HCT116 (cell line): ENCODE measurements around the gene DCTN1. TPM values are rescaled to one million over a fixed set of nuclear protein-coding genes. Genes with fewer than 3 reads are reported as not detected.

Experiments
- ATAC-seq: fragments of 200-7000 bp; cut with Tn5 transposase; 2 replicates; pipeline ENCODE4 v1.9.1; 2020; ENCODE audit warnings: mild to moderate bottlenecking, moderate library complexity
- BruUV-seq: library from RNA; stranded (reverse); fragments of 400-500 nt; replicated peaks from 2 replicates; lab custom pipeline; 2021; lab: Mats Ljungman, UMichigan
- CTCF ChIA-PET: fragments of 300-600 bp; sonication (Branson Sonifier 250); formaldehyde crosslinking; loops from one replicate; lab custom pipeline; 2021; ENCODE audit warnings: antibody characterized with exemption; lab: Charles Lee
- POLR2A ChIA-PET: fragments of 300-600, 350-600 bp; sonication (Branson Sonifier 250); formaldehyde crosslinking; loops from one replicate; lab custom pipeline; 2021; ENCODE audit warnings: antibody characterized with exemption; lab: Charles Lee
- RAD21 ChIA-PET, 2 experiments: fragments of 300-600 bp; sonication (Branson Sonifier 250); formaldehyde crosslinking; loops; one replicate each; lab custom pipeline; 2023; ENCODE audit warnings: low total read pairs in 2 of 2; ENCODE audit not compliant: uncharacterized antibody in 2 of 2, unreplicated experiment in 2 of 2, low non-redundant PET in 1 of 2; lab: Charles Lee
- DNase-seq: peaks from one replicate; pipeline ENCODE4 v3.0.0-alpha.2; 2010; ENCODE audit warnings: low read depth, low spot score
- H2AFZ ChIP-seq: fragments of 200-600 bp; shearing (Covaris generic), sonication (generic); 2 replicates; pipeline ENCODE4 v1.6.1; 2017; ENCODE audit warnings: low read depth, mixed run types, mixed read lengths, antibody characterized with exemption, low read length; ENCODE audit not compliant: poor library complexity, severe bottlenecking
- H3K27ac ChIP-seq: 2 replicates; pipeline ENCODE4 v1.5.1; 2012; ENCODE audit warnings: low read depth, low read length
- H3K27me3 ChIP-seq: fragments of 200-600 bp; sonication (generic); 2 replicates; pipeline ENCODE4 v1.6.1; 2016; ENCODE audit warnings: mixed run types, low read length, mixed read lengths; ENCODE audit not compliant: insufficient read depth
- H3K36me3 ChIP-seq, 2 experiments: fragments of 200-500 bp in 1 of 2; fragments of 200-600 bp in 1 of 2; sonication (Bioruptor generic) in 1 of 2; sonication (generic) in 1 of 2; 2 replicates each; pipeline versions ENCODE4 v1.5.1 to v1.6.1; 2014 to 2016; ENCODE audit warnings: low read length in 2 of 2, inconsistent platforms in 1 of 2, mixed read lengths in 1 of 2, mixed run types in 1 of 2; ENCODE audit not compliant: insufficient read depth in 2 of 2, control insufficient read depth in 1 of 2
- H3K4me1 ChIP-seq, 2 experiments: fragments of 200-600 bp in 1 of 2; sonication (generic) in 1 of 2; 2 replicates each; pipeline versions ENCODE4 v1.5.1 to v1.6.1; 2012 to 2017; ENCODE audit warnings: low read length in 2 of 2, inconsistent platforms in 1 of 2, mild to moderate bottlenecking in 1 of 2, mixed read lengths in 1 of 2, mixed run types in 1 of 2, moderate library complexity in 1 of 2; ENCODE audit not compliant: insufficient read depth in 2 of 2, control insufficient read depth in 1 of 2
- H3K4me2 ChIP-seq: fragments of 200-600 bp; sonication (generic); 2 replicates; pipeline ENCODE4 v1.6.1; 2017; ENCODE audit warnings: mixed run types, low read length, mixed read lengths
- H3K4me3 ChIP-seq, 2 experiments: fragments of 200-600 bp in 1 of 2; sonication (generic) in 1 of 2; replicated peaks in 1 of 2; 2 replicates each; pipeline ENCODE4 v1.5.1; 2011 to 2016; ENCODE audit warnings: low read length in 2 of 2, control low read depth in 1 of 2, low read depth in 1 of 2, mild to moderate bottlenecking in 1 of 2, mixed read lengths in 1 of 2, mixed run types in 1 of 2
- H3K79me2 ChIP-seq: fragments of 200-600 bp; sonication (generic); 2 replicates; pipeline ENCODE4 v1.6.1; 2017; ENCODE audit warnings: mild to moderate bottlenecking, mixed run types, low read length, moderate library complexity, mixed read lengths; ENCODE audit not compliant: insufficient read depth
- H3K9ac ChIP-seq: fragments of 200-600 bp; sonication (generic); 2 replicates; pipeline ENCODE4 v1.6.1; 2016; ENCODE audit warnings: low read length, mixed read lengths
- H3K9me2 ChIP-seq: fragments of 200-600 bp; sonication (generic), shearing (Covaris generic); 2 replicates; pipeline ENCODE4 v1.6.1; 2017; ENCODE audit warnings: mixed run types, mild to moderate bottlenecking, moderate library complexity; ENCODE audit not compliant: insufficient read depth
- H3K9me3 ChIP-seq, 2 experiments: fragments of 200-500 bp in 1 of 2; fragments of 200-600 bp in 1 of 2; sonication (Bioruptor generic) in 1 of 2; sonication (generic) in 1 of 2; 2 replicates each; pipeline ENCODE4 v1.6.1; 2014 to 2017; ENCODE audit warnings: low read length in 2 of 2, mixed read lengths in 2 of 2, inconsistent platforms in 1 of 2, low read depth in 1 of 2, mild to moderate bottlenecking in 1 of 2, mixed run types in 1 of 2, moderate library complexity in 1 of 2; ENCODE audit not compliant: control insufficient read depth in 1 of 2, insufficient read depth in 1 of 2
- H4K20me1 ChIP-seq: fragments of 200-600 bp; sonication (generic), shearing (Covaris generic); 2 replicates; pipeline ENCODE4 v1.6.1; 2017; ENCODE audit warnings: mixed run types, mild to moderate bottlenecking, moderate library complexity; ENCODE audit not compliant: insufficient read depth
- CEBPB ChIP-seq: IDR thresholded peaks from 2 replicates; pipeline ENCODE4 v1.6.1; 2012; ENCODE audit warnings: low read depth
- EGR1 ChIP-seq: IDR thresholded peaks from 2 replicates; pipeline ENCODE4 v1.6.1; 2012; ENCODE audit warnings: low read depth
- EZH2phosphoT487 ChIP-seq: fragments of 200-600 bp; IDR thresholded peaks from 2 replicates; pipeline ENCODE4 v1.6.1; 2018; ENCODE audit warnings: antibody characterized with exemption, borderline replicate concordance
- POLR2AphosphoS5 ChIP-seq: IDR thresholded peaks from 2 replicates; pipeline ENCODE4 v1.6.1; 2011; ENCODE audit warnings: mild to moderate bottlenecking, low read depth, low read length, moderate library complexity
- REST ChIP-seq: IDR thresholded peaks from 2 replicates; pipeline ENCODE4 v1.6.1; 2012; ENCODE audit warnings: low read depth
- intact Hi-C: fragments of 100-400 bp; cut with micrococcal nuclease; formaldehyde crosslinking; loops from 2 replicates; pipeline ENCODE4 v1.10.0; 2022
- total RNA-seq: library from RNA; stranded (reverse); gene quantifications from one replicate; pipeline ENCODE4 v1.2.1, GENCODE V29; 2021; ENCODE audit not compliant: unreplicated experiment
- TF ChIP-seq, protein P1 (sequence below): IDR thresholded peaks from 2 replicates; pipeline ENCODE4 v1.6.1; 2012

The DCTN1 gene
- total RNA-seq, 1 experiment from 2014 or later: 129 TPM

DNA sequence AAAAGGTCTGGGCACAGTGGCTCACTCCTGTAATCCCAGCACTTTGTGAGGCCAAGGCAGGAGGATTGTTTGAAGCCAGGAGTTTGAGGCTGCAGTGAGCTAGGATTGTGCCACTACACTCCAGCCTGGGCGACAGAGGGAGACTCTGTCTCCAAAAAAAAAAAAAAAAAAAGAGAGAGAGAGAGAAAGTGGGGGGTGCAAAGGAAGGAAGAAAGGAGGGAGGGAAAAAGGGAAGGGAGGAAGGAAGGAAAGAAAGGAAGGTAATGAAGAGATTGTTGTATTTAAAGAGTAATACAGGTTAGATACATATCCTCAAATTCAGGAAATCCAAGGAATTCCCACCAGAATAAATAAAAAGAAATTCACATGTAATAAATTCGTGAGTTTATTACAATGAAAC lies 21.8 kb upstream of the DCTN1 start:
- POLR2A ChIA-PET: interaction anchor here (0.6 to 1.8 kb wide), 4 partner anchors 10 to 260 kb away, joined by 3 to 6 read pairs (median 4); no protein-coding TSS in a partner anchor
- no peaks in the 10 kb centered on the region for H3K36me3 ChIP-seq
- H3K9ac ChIP-seq: no peak overlapping the region
- H3K27ac ChIP-seq: no peak overlapping the region
- no peak overlapping the region for H3K4me2 ChIP-seq
- no peaks in the 10 kb centered on the region for H3K27me3 ChIP-seq
- H3K4me3 ChIP-seq: no peak overlapping the region
- H3K79me2 ChIP-seq: no peaks in the 10 kb centered on the region
- intact Hi-C loops: loop anchor here (5.0 kb wide), 1 partner anchor 150 kb away; no protein-coding TSS in a partner anchor
- ATAC-seq: no peak
- DNase-seq: no peak
- H3K9me2 ChIP-seq: no peaks in the 10 kb centered on the region
- no peaks in the 10 kb centered on the region for H3K9me3 ChIP-seq
- CTCF ChIA-PET: interaction anchor here (0.9 to 1.5 kb wide), 3 partner anchors 11 to 67 kb away, joined by 3 to 5 read pairs (median 4); no protein-coding TSS in a partner anchor
- H3K4me1 ChIP-seq: peaks cover 0 to 15% of the 10 kb centered on the region in 2 experiments; a peak in 2 of 4 replicates
- no peaks in the 10 kb centered on the region for H4K20me1 ChIP-seq
- no TSS peak for BruUV-seq
- RAD21 ChIA-PET: interaction anchor here in 1 of 2 experiments (0.8 kb wide), 1 partner anchor 67 kb away, joined by 9 read pairs; no protein-coding TSS in a partner anchor
- TF ChIP-seq EGR1 (no peak), REST (no peak), POLR2AphosphoS5 (no peak), CEBPB (no peak), EZH2phosphoT487 (no peak)
- TF ChIP-seq, protein P1, sequence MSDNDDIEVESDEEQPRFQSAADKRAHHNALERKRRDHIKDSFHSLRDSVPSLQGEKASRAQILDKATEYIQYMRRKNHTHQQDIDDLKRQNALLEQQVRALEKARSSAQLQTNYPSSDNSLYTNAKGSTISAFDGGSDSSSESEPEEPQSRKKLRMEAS: no peak
- H2AFZ ChIP-seq: no peak overlapping the region
